ENCODE data around the gene MALRD1. TPM values are rescaled to one million over a fixed set of nuclear protein-coding genes. Genes with fewer than 3 reads are reported as not detected.

Gene MALRD1
- total and polyA plus RNA-seq, 2 of the 8 experiments (the other 6 are each of a cell fraction or from before 2014, with no cell fraction given) = 0.32 to 0.35 TPM

DNA sequence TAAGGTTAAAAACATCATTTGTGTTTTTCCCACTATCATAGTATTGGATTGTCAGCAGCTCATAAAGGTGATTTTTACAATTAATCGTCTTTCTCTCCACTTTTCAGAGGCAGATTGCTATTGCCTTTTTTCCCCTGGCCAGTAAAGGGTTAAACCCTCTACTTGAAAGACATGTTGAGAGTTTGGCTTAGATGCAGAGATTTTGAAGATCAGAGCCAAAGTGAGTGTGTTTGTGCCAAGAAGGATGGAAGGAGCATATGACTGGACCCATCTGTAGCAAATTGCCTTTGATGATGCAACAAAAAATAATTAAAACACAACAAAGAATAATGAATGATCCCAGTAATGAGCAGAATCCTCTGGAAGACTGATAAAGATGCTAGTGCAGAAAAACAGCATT, 373.1 kb downstream of the MALRD1 start:
- 71% methylated on average over 1 of the region's 1 CpG; no CpG with 5 or more reads in 1 of the 2 experiments for WGBS, 2 experiments (ENCODE audit: extremely low coverage in 1 of 2, insufficient coverage in 1 of 2, insufficient read length in 1 of 2, insufficient replicate concordance in 2 of 2, low coverage in 1 of 2, low lambda C conversion rate in 2 of 2, missing lambda C conversion rate in 1 of 2)
- H3K27me3 ChIP-seq (replicated peaks in 1 of 4; ENCODE audit: control insufficient read depth in 3 of 4, extremely low read depth in 1 of 4, insufficient read depth in 3 of 4, low read length in 3 of 4) = no peaks in the 10 kb centered on the region
- no peaks in the 10 kb centered on the region for H3K79me1 ChIP-seq (ENCODE audit: low read depth, low read length)
- H3K14ac ChIP-seq (ENCODE audit: insufficient read length) = no peak overlapping the region
- no peak overlapping the region for H4K91ac ChIP-seq (replicated peaks; ENCODE audit: insufficient read length, low read length)
- FAIRE-seq = no peak
- no peak overlapping the region for H3K4me3 ChIP-seq (ENCODE audit: extremely low read depth in 1 of 4, insufficient read depth in 2 of 4, low read depth in 3 of 4, low read length in 4 of 4)
- no peaks in the 10 kb centered on the region for H3K79me2 ChIP-seq (ENCODE audit: control insufficient read depth in 1 of 2, insufficient read depth in 2 of 2, low read length in 2 of 2)
- H3K23ac ChIP-seq (ENCODE audit: insufficient read length) = no peak overlapping the region
- H2BK120ac ChIP-seq (replicated peaks; ENCODE audit: low read depth, low read length) = no peak overlapping the region
- H3K4me1 ChIP-seq (replicated peaks in 1 of 4; ENCODE audit: control insufficient read depth in 3 of 4, insufficient read depth in 4 of 4, low read length in 3 of 4) = peaks cover 0 to 12% (median 4%) of the 10 kb centered on the region in 4 experiments; a peak in 4 of 7 replicates
- no peak overlapping the region for H3K4ac ChIP-seq (replicated peaks; ENCODE audit: insufficient read length, low read depth, low read length)
- no peaks in the 10 kb centered on the region for H3K23me2 ChIP-seq (ENCODE audit: low read depth, low read length)
- ChIA-PET POLR2A (ENCODE audit: partially characterized antibody) (no interaction called here), CTCF (ENCODE audit: partially characterized antibody) (no interaction called here)
- H2AFZ ChIP-seq (ENCODE audit: low read length) = no peak overlapping the region
- H4K8ac ChIP-seq (ENCODE audit: extremely low read depth, insufficient read depth, low read length) = no peak overlapping the region
- no peak overlapping the region for H3K56ac ChIP-seq (replicated peaks; ENCODE audit: insufficient read length, low read depth, low read length)
- H3K9ac ChIP-seq (replicated peaks in 1 of 4; ENCODE audit: extremely low read depth in 1 of 4, low read depth in 3 of 4, low read length in 3 of 4) = no peak overlapping the region
- H3K18ac ChIP-seq (ENCODE audit: extremely low read depth, low read length) = no peak overlapping the region
- no peak overlapping the region for H2BK20ac ChIP-seq (ENCODE audit: low read length)
- H3K36me3 ChIP-seq (ENCODE audit: control insufficient read depth in 2 of 4, insufficient read depth in 4 of 4, low read length in 3 of 4) = no peaks in the 10 kb centered on the region
- H2BK5ac ChIP-seq (ENCODE audit: low read depth, low read length) = no peak overlapping the region
- no peak overlapping the region for H3K27ac ChIP-seq (ENCODE audit: low read depth, low read length)
- no peak overlapping the region for H3K4me2 ChIP-seq (ENCODE audit: insufficient read depth in 1 of 2, low read depth in 2 of 2, low read length in 2 of 2)
- no peak overlapping the region for H4K5ac ChIP-seq (ENCODE audit: insufficient read length, low read depth, low read length)
- no peaks in the 10 kb centered on the region for H3K9me3 ChIP-seq (ENCODE audit: insufficient read depth in 2 of 2, low read depth in 1 of 2, low read length in 1 of 2)
- H2BK12ac ChIP-seq (ENCODE audit: low read depth, low read length) = no peak overlapping the region
- no peaks in the 10 kb centered on the region for H4K20me1 ChIP-seq (replicated peaks in 1 of 2; ENCODE audit: control insufficient read depth in 1 of 2, insufficient read depth in 2 of 2, low read length in 2 of 2)
- DNase-seq (ENCODE audit: low read depth in 1 of 2, low spot score in 2 of 2) = no peak
- no peak overlapping the region for H2AK5ac ChIP-seq (ENCODE audit: low read depth, low read length)
- no peak overlapping the region for H2BK15ac ChIP-seq (ENCODE audit: low read length)
- TF ChIP-seq RXRA (IDR thresholded peaks at IDR 0.05; ENCODE audit: insufficient read depth, low read depth, low read length) (no peak), KDM1A (IDR thresholded peaks at IDR 0.05; ENCODE audit: borderline replicate concordance, low read length) (no peak), CHD2 (IDR thresholded peaks at IDR 0.05; ENCODE audit: low read length) (no peak), CREB1 (IDR thresholded peaks at IDR 0.05) (no peak), GABPA (IDR thresholded peaks at IDR 0.05; ENCODE audit: borderline replicate concordance, insufficient read depth, low read length) (no peak), SIX5 (IDR thresholded peaks at IDR 0.05; ENCODE audit: low read depth, low read length) (no peak), POU5F1 (IDR thresholded peaks at IDR 0.05; ENCODE audit: low read depth, low read length) (no peak), RNF2 (IDR thresholded peaks at IDR 0.05; ENCODE audit: borderline replicate concordance, low read depth, low read length, missing control alignments, poor library complexity, severe bottlenecking) (no peak), RAD21 (IDR thresholded peaks at IDR 0.05 in 1 of 2, conservative IDR thresholded peaks at IDR 0.05 in 1 of 2; ENCODE audit: low read depth in 2 of 2, low read length in 2 of 2) (no peak), SAP30 (IDR thresholded peaks at IDR 0.05; ENCODE audit: insufficient read depth, insufficient replicate concordance, low read length) (no peak), EGR1 (IDR thresholded peaks at IDR 0.05; ENCODE audit: borderline replicate concordance, low read depth, low read length) (no peak), ATF2 (IDR thresholded peaks at IDR 0.05; ENCODE audit: low read length) (no peak)
